Measurements from ENCODE around the gene CNTNAP2. TPM values are rescaled to one million over a fixed set of nuclear protein-coding genes. Genes with fewer than 3 reads are reported as not detected.

CNTNAP2 gene
- total RNA-seq, 2 experiments from 2014 or later, result not detected

GRCh38 chr7:146548816-146549215, 432.2 kb downstream of the CNTNAP2 start:
- no peak for DNase-seq
- H3K27me3 Mint-ChIP-seq (ENCODE audit: low read depth), result no peaks in the 10 kb centered on the region
- no peak overlapping the region for H3K4me3 Mint-ChIP-seq
- no peaks in the 10 kb centered on the region for H3K36me3 Mint-ChIP-seq (ENCODE audit: low read depth)
- POLR2A ChIA-PET, result no interaction called here
- no peak for ATAC-seq
- H3K9me3 Mint-ChIP-seq (ENCODE audit: insufficient read depth), result peaks cover 9% of the 10 kb centered on the region
- no peak overlapping the region for H3K27ac Mint-ChIP-seq
- no peaks in the 10 kb centered on the region for H3K4me1 Mint-ChIP-seq (ENCODE audit: low read depth)
- CTCF ChIA-PET, result no interaction called here

GRCh38 chr7:146554556-146554955, 438.0 kb downstream of the CNTNAP2 start:
- no peak overlapping the region for H3K4me3 Mint-ChIP-seq
- ATAC-seq (no peak), DNase-seq (no peak)
- ChIA-PET CTCF (no interaction called here), POLR2A (no interaction called here)
- H3K27ac Mint-ChIP-seq, result no peak overlapping the region
- no peaks in the 10 kb centered on the region for H3K36me3 Mint-ChIP-seq (ENCODE audit: low read depth)
- H3K9me3 Mint-ChIP-seq (ENCODE audit: insufficient read depth), result peaks cover 9% of the 10 kb centered on the region
- no peaks in the 10 kb centered on the region for H3K27me3 Mint-ChIP-seq (ENCODE audit: low read depth)
- no peaks in the 10 kb centered on the region for H3K4me1 Mint-ChIP-seq (ENCODE audit: low read depth)

- Mint-ChIP-seq H3K4me1 (ENCODE audit: low read depth) (no peaks in the 10 kb centered on the region), H3K4me3 (no peak overlapping the region), H3K27ac (no peak overlapping the region), H3K27me3 (ENCODE audit: low read depth) (no peaks in the 10 kb centered on the region), H3K9me3 (ENCODE audit: insufficient read depth) (no peaks in the 10 kb centered on the region), H3K36me3 (ENCODE audit: low read depth) (no peaks in the 10 kb centered on the region)
- CTCF ChIA-PET, result no interaction called here
- POLR2A ChIA-PET, result no interaction called here
- ATAC-seq, result no peak
- no peak for DNase-seq
Measured at GRCh38 chr7:146557971-146558469, 441.4 kb downstream of the CNTNAP2 start.

- CTCF ChIA-PET, result no interaction called here
- ATAC-seq, result no peak
- POLR2A ChIA-PET, result no interaction called here
Measured at GRCh38 chr7:146565872-146566271, 449.3 kb downstream of the CNTNAP2 start.

GRCh38 chr7:146575903-146576302, 459.3 kb downstream of the CNTNAP2 start:
- no peak overlapping the region for H3K27ac Mint-ChIP-seq
- H3K4me1 Mint-ChIP-seq (ENCODE audit: low read depth), result no peaks in the 10 kb centered on the region
- no peak overlapping the region for H3K4me3 Mint-ChIP-seq
- POLR2A ChIA-PET, result no interaction called here
- CTCF ChIA-PET, result no interaction called here
- peaks cover 8% of the 10 kb centered on the region for H3K9me3 Mint-ChIP-seq (ENCODE audit: insufficient read depth)
- H3K27me3 Mint-ChIP-seq (ENCODE audit: low read depth), result no peaks in the 10 kb centered on the region
- no peak for ATAC-seq
- no peaks in the 10 kb centered on the region for H3K36me3 Mint-ChIP-seq (ENCODE audit: low read depth)
- no peak for DNase-seq

More at GRCh38 chr7:146565872-146566271, 449.3 kb downstream of the CNTNAP2 start:
- Mint-ChIP-seq H3K4me3 (no peak overlapping the region), H3K27me3 (ENCODE audit: low read depth) (no peaks in the 10 kb centered on the region), H3K4me1 (ENCODE audit: low read depth) (no peaks in the 10 kb centered on the region), H3K36me3 (ENCODE audit: low read depth) (no peaks in the 10 kb centered on the region), H3K27ac (no peak overlapping the region), H3K9me3 (ENCODE audit: insufficient read depth) (peaks cover 4% of the 10 kb centered on the region)
- no peak for DNase-seq

GRCh38 chr7:146591976-146592375, 475.4 kb downstream of the CNTNAP2 start:
- Mint-ChIP-seq H3K27ac (no peak overlapping the region), H3K4me1 (ENCODE audit: low read depth) (no peaks in the 10 kb centered on the region), H3K27me3 (ENCODE audit: low read depth) (no peaks in the 10 kb centered on the region), H3K9me3 (ENCODE audit: insufficient read depth) (peaks cover 7% of the 10 kb centered on the region), H3K36me3 (ENCODE audit: low read depth) (no peaks in the 10 kb centered on the region), H3K4me3 (no peak overlapping the region)
- POLR2A ChIA-PET, result no interaction called here
- DNase-seq (no peak), ATAC-seq (no peak)
- CTCF ChIA-PET, result no interaction called here

GRCh38 chr7:146606628-146607027, 490.0 kb downstream of the CNTNAP2 start:
- H3K36me3 Mint-ChIP-seq (ENCODE audit: low read depth), result no peaks in the 10 kb centered on the region
- ChIA-PET CTCF (no interaction called here), POLR2A (no interaction called here)
- H3K27me3 Mint-ChIP-seq (ENCODE audit: low read depth), result no peaks in the 10 kb centered on the region
- no peak overlapping the region for H3K4me3 Mint-ChIP-seq
- peaks cover 5% of the 10 kb centered on the region for H3K9me3 Mint-ChIP-seq (ENCODE audit: insufficient read depth)
- no peaks in the 10 kb centered on the region for H3K4me1 Mint-ChIP-seq (ENCODE audit: low read depth)
- ATAC-seq (no peak), DNase-seq (no peak)
- H3K27ac Mint-ChIP-seq, result no peak overlapping the region

- no peaks in the 10 kb centered on the region for H3K27me3 Mint-ChIP-seq (ENCODE audit: low read depth)
- H3K27ac Mint-ChIP-seq, result no peak overlapping the region
- H3K4me3 Mint-ChIP-seq, result no peak overlapping the region
- CTCF ChIA-PET, result no interaction called here
- no peaks in the 10 kb centered on the region for H3K36me3 Mint-ChIP-seq (ENCODE audit: low read depth)
- DNase-seq (no peak), ATAC-seq (no peak)
- POLR2A ChIA-PET, result no interaction called here
- H3K9me3 Mint-ChIP-seq (ENCODE audit: insufficient read depth), result peaks cover 19% of the 10 kb centered on the region
- no peaks in the 10 kb centered on the region for H3K4me1 Mint-ChIP-seq (ENCODE audit: low read depth)
Measured at GRCh38 chr7:146619641-146620040, 503.0 kb downstream of the CNTNAP2 start.

- no peaks in the 10 kb centered on the region for H3K4me1 Mint-ChIP-seq (ENCODE audit: low read depth)
- CTCF ChIA-PET, result no interaction called here
- DNase-seq (no peak), ATAC-seq (no peak)
- H3K4me3 Mint-ChIP-seq, result no peak overlapping the region
- peaks cover 4% of the 10 kb centered on the region for H3K9me3 Mint-ChIP-seq (ENCODE audit: insufficient read depth)
- H3K27ac Mint-ChIP-seq, result no peak overlapping the region
- H3K36me3 Mint-ChIP-seq (ENCODE audit: low read depth), result no peaks in the 10 kb centered on the region
- POLR2A ChIA-PET, result no interaction called here
- H3K27me3 Mint-ChIP-seq (ENCODE audit: low read depth), result no peaks in the 10 kb centered on the region
Measured at GRCh38 chr7:146626912-146627311, 510.3 kb downstream of the CNTNAP2 start.

- Mint-ChIP-seq H3K27ac (no peak overlapping the region), H3K9me3 (ENCODE audit: insufficient read depth) (peaks cover 9% of the 10 kb centered on the region), H3K4me3 (no peak overlapping the region), H3K4me1 (ENCODE audit: low read depth) (no peaks in the 10 kb centered on the region), H3K36me3 (ENCODE audit: low read depth) (no peaks in the 10 kb centered on the region), H3K27me3 (ENCODE audit: low read depth) (no peaks in the 10 kb centered on the region)
- DNase-seq, result no peak
- no peak for ATAC-seq
- POLR2A ChIA-PET, result no interaction called here
- CTCF ChIA-PET, result no interaction called here
Measured at GRCh38 chr7:146635205-146636032, 518.8 kb downstream of the CNTNAP2 start.

GRCh38 chr7:146636033-146636356, 519.4 kb downstream of the CNTNAP2 start:
- Mint-ChIP-seq H3K4me3 (no peak overlapping the region), H3K4me1 (ENCODE audit: low read depth) (no peaks in the 10 kb centered on the region), H3K27ac (no peak overlapping the region), H3K27me3 (ENCODE audit: low read depth) (no peaks in the 10 kb centered on the region), H3K9me3 (ENCODE audit: insufficient read depth) (peaks cover 9% of the 10 kb centered on the region), H3K36me3 (ENCODE audit: low read depth) (no peaks in the 10 kb centered on the region)
- POLR2A ChIA-PET, result no interaction called here
- DNase-seq (no peak), ATAC-seq (no peak)
- CTCF ChIA-PET, result no interaction called here

GRCh38 chr7:146636581-146636980, 520.0 kb downstream of the CNTNAP2 start:
- POLR2A ChIA-PET, result no interaction called here
- H3K36me3 Mint-ChIP-seq (ENCODE audit: low read depth), result no peaks in the 10 kb centered on the region
- H3K4me1 Mint-ChIP-seq (ENCODE audit: low read depth), result no peaks in the 10 kb centered on the region
- peaks cover 6% of the 10 kb centered on the region for H3K9me3 Mint-ChIP-seq (ENCODE audit: insufficient read depth)
- ATAC-seq (no peak), DNase-seq (no peak)
- H3K27ac Mint-ChIP-seq, result no peak overlapping the region
- CTCF ChIA-PET, result no interaction called here
- H3K27me3 Mint-ChIP-seq (ENCODE audit: low read depth), result no peaks in the 10 kb centered on the region
- H3K4me3 Mint-ChIP-seq, result no peak overlapping the region

GRCh38 chr7:146639291-146639690, 522.7 kb downstream of the CNTNAP2 start:
- ATAC-seq (no peak), DNase-seq (no peak)
- H3K4me1 Mint-ChIP-seq (ENCODE audit: low read depth), result no peaks in the 10 kb centered on the region
- no peak overlapping the region for H3K4me3 Mint-ChIP-seq
- H3K36me3 Mint-ChIP-seq (ENCODE audit: low read depth), result no peaks in the 10 kb centered on the region
- ChIA-PET POLR2A (no interaction called here), CTCF (no interaction called here)
- peaks cover 3% of the 10 kb centered on the region for H3K9me3 Mint-ChIP-seq (ENCODE audit: insufficient read depth)
- no peaks in the 10 kb centered on the region for H3K27me3 Mint-ChIP-seq (ENCODE audit: low read depth)
- no peak overlapping the region for H3K27ac Mint-ChIP-seq
